ENCODE measurements around the gene PACSIN3. TPM values are rescaled to one million over a fixed set of nuclear protein-coding genes. Genes with fewer than 3 reads are reported as not detected.

The PACSIN3 gene
- total RNA-seq, 1 experiment from 2014 or later, result 32.0 TPM

GRCh38 chr11:47147250-47147649, 39.0 kb downstream of the PACSIN3 start:
- no peak overlapping the region for H3K4me3 ChIP-seq (ENCODE audit: low read depth, low read length, poor library complexity, severe bottlenecking)
- no TSS peak for BruUV-seq (replicated peaks)
- ChIA-PET CTCF (interaction anchor here (0.6 to 1.2 kb wide), 3 partner anchors 145 to 231 kb away, joined by 3 to 17 read pairs (median 5); no protein-coding TSS in a partner anchor), POLR2A (ENCODE audit: low non-redundant PET) (interaction anchor here (0.6 kb wide), 2 partner anchors 203 to 286 kb away, joined by 5 to 9 read pairs; no protein-coding TSS in a partner anchor)
- no peaks in the 10 kb centered on the region for H3K27me3 ChIP-seq (replicated peaks; ENCODE audit: insufficient read depth, low read depth, low read length, poor library complexity)
- no peaks in the 10 kb centered on the region for H3K4me1 ChIP-seq (ENCODE audit: insufficient read depth, low read length, poor library complexity, severe bottlenecking)
- no peaks in the 10 kb centered on the region for H3K9me3 ChIP-seq (ENCODE audit: low read depth, low read length, poor library complexity, severe bottlenecking)
- DNase-seq (ENCODE audit: low spot score), result no peak
- no peaks in the 10 kb centered on the region for H3K36me3 ChIP-seq (ENCODE audit: insufficient read depth, low read length, poor library complexity, severe bottlenecking)
- intact Hi-C loops (cut with micrococcal nuclease; ENCODE audit: unreplicated experiment), result no loop called here
- TF ChIP-seq EZH2 (IDR thresholded peaks at IDR 0.05; ENCODE audit: borderline replicate concordance, low read depth, low read length, poor library complexity, severe bottlenecking) (no peak), CTCF (conservative IDR thresholded peaks at IDR 0.05; ENCODE audit: low read depth, low read length) (no peak)
- H3K27ac ChIP-seq (ENCODE audit: low read depth, low read length, poor library complexity, severe bottlenecking), result no peak overlapping the region

GRCh38 chr11:47144541-47144940, 41.7 kb downstream of the PACSIN3 start:
- no TSS peak for BruUV-seq (replicated peaks)
- DNase-seq (ENCODE audit: low spot score), result no peak
- TF ChIP-seq EZH2 (IDR thresholded peaks at IDR 0.05; ENCODE audit: borderline replicate concordance, low read depth, low read length, poor library complexity, severe bottlenecking) (no peak), CTCF (conservative IDR thresholded peaks at IDR 0.05; ENCODE audit: low read depth, low read length) (no peak)
- no peaks in the 10 kb centered on the region for H3K36me3 ChIP-seq (ENCODE audit: insufficient read depth, low read length, poor library complexity, severe bottlenecking)
- H3K9me3 ChIP-seq (ENCODE audit: low read depth, low read length, poor library complexity, severe bottlenecking), result no peaks in the 10 kb centered on the region
- no peaks in the 10 kb centered on the region for H3K4me1 ChIP-seq (ENCODE audit: insufficient read depth, low read length, poor library complexity, severe bottlenecking)
- no peaks in the 10 kb centered on the region for H3K27me3 ChIP-seq (replicated peaks; ENCODE audit: insufficient read depth, low read depth, low read length, poor library complexity)
- no peak overlapping the region for H3K4me3 ChIP-seq (ENCODE audit: low read depth, low read length, poor library complexity, severe bottlenecking)
- intact Hi-C loops (cut with micrococcal nuclease; ENCODE audit: unreplicated experiment), result no loop called here
- no peak overlapping the region for H3K27ac ChIP-seq (ENCODE audit: low read depth, low read length, poor library complexity, severe bottlenecking)
- CTCF ChIA-PET, result interaction anchor here (1.1 kb wide), 1 partner anchor 8 kb away, joined by 4 read pairs; no protein-coding TSS in a partner anchor
- POLR2A ChIA-PET (ENCODE audit: low non-redundant PET), result no interaction called here

GRCh38 chr11:47143322-47143721, 42.9 kb downstream of the PACSIN3 start:
- no peaks in the 10 kb centered on the region for H3K9me3 ChIP-seq (ENCODE audit: low read depth, low read length, poor library complexity, severe bottlenecking)
- no TSS peak for BruUV-seq (replicated peaks)
- H3K27me3 ChIP-seq (replicated peaks; ENCODE audit: insufficient read depth, low read depth, low read length, poor library complexity), result no peaks in the 10 kb centered on the region
- H3K36me3 ChIP-seq (ENCODE audit: insufficient read depth, low read length, poor library complexity, severe bottlenecking), result no peaks in the 10 kb centered on the region
- intact Hi-C loops (cut with micrococcal nuclease; ENCODE audit: unreplicated experiment), result no loop called here
- no peak overlapping the region for H3K4me3 ChIP-seq (ENCODE audit: low read depth, low read length, poor library complexity, severe bottlenecking)
- H3K27ac ChIP-seq (ENCODE audit: low read depth, low read length, poor library complexity, severe bottlenecking), result no peak overlapping the region
- DNase-seq (ENCODE audit: low spot score), result no peak
- H3K4me1 ChIP-seq (ENCODE audit: insufficient read depth, low read length, poor library complexity, severe bottlenecking), result no peaks in the 10 kb centered on the region
- ChIA-PET POLR2A (ENCODE audit: low non-redundant PET) (no interaction called here), CTCF (no interaction called here)
- TF ChIP-seq EZH2 (IDR thresholded peaks at IDR 0.05; ENCODE audit: borderline replicate concordance, low read depth, low read length, poor library complexity, severe bottlenecking) (no peak), CTCF (conservative IDR thresholded peaks at IDR 0.05; ENCODE audit: low read depth, low read length) (no peak)

Data from A673 (cell line).